NCI-H2107 treated with DMSO at 0.1 percent for 48 hours (cell line): ENCODE measurements around the gene KLK11.

Experiments used
- DNase-seq: peaks from one replicate; lab custom pipeline; 2025; ENCODE audit not compliant: unreplicated experiment; lab: John Stamatoyannopoulos, UW

KLK11 gene, protein sequence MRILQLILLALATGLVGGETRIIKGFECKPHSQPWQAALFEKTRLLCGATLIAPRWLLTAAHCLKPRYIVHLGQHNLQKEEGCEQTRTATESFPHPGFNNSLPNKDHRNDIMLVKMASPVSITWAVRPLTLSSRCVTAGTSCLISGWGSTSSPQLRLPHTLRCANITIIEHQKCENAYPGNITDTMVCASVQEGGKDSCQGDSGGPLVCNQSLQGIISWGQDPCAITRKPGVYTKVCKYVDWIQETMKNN

DNA sequence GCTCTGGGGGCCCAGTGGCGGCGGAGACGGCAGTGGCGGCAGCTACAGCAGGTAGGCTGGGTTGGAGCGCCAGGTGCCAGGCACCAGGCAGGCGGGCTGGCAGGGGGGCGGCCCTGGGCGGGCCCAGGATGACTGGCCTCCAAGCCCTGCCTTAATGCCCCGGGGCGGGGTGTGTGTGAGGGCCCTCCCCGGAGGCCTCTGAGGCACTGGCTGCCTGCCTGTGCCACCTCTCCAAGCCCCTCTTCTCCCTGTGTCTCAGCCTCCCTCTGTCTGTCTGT lies at the start of gene KLK11:
KLK11 (minus strand) TSS at position 63 of the 278 bp plus-strand sequence. CDS start 985 bp downstream, outside the sequence.
- peak; percentile 62 for DNase-seq

DNA sequence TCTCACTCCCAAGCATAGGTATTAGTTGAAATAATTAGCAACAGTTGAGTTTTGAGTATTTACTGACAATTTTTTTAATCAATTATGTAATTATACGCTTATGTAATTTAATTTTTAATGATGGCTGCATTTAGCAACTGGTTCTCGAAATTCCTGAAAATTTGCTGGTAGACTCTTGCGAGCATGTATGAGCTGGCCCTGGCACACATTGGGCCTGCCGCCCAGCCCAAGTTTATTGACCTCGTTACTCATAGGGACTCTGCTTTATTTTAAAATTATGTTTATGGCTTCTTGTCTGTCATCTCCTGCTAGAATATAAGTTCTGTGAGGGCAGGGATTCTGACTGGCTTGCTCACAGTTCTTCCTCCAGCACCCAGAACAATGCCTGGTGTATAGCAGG lies 49.6 kb upstream of the KLK11 start:
- no peak for DNase-seq

DNA sequence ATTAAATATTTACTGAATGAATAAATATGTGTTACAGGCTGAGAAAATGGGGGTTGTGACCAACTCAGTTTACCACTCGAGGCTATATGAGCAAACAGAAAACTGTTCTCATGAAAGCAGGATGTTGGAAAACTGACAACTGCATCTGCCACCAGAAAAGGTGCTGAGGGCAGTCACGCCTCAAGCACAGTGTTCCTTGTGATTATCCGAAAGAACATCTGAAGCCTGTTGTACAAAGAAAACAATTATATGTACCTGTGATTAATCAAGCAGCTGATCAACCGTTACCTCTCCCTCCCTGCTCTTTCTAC lies 44.6 kb upstream of the KLK11 start:
- no peak for DNase-seq

DNA sequence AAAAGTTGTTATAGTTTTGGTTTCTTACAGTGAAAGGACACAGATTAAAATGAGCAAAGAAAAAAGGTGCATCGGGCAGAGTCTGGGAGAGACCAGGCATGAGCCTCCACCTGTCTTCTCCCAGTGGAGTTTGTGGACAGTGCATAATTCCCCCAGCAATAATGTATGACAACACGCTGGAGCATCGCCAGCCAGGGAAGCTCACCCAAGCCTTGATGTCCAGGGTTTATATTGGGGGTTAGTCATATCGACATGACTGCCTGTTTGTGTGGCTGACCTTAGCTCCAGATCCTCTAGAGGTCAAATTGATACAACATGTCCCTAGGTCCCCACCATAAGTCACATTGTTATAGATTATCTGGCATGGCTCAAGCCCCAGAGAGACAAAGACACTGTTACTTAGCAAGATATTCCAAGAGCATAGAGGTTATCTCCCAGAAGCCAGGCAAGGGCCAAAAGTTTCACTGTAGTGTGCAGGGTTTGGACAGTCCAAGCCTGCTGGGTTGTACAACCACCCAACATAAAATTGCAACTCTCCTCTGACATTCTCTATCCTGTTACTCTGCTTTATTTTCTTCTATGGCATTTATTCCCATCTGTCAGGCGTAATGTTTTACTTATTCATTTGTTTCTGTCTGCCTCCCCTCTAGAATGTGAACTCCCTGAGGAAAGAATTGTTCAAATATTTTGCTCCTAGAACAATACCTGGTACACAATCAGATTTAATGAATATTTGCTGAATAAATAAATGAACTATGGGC lies 44.1 kb upstream of the KLK11 start:
- no peak for DNase-seq

DNA sequence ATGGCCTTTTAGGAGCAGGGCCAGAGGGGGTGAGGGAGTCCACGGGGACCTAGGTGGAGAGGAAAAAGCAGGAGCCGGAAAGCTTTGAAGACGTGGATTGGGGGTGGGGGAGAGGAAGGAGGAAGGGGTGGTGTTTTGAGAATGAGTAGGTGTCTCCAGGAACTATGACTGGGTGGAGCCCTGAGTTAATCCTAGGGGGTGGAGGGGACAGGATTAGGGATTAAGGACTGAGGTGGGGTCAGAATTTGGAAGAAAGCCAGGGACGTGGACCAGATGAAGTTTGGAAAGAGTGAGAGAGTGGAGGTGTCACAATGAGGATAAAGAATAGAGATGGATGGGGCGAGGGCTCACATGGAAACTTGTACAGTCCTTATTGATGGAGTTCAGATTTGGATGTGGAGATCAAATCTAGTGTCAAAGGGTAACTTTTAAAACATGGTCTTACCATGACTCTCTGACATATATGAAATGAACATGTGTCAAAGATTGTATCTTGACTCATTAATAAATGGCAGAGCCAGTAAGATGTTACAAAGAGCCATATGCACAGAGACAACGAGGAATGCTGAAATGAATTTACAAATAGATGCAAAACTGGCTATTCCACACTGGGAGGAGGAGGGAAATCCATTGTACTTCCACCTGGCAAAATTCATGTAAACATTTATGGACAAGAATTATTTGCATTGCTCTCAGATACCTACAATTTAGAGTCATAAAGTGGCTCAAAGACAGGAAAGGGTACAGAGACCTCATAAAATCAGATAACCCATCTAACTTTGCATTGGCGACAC lies 40.2 kb upstream of the KLK11 start:
- no peak for DNase-seq

DNA sequence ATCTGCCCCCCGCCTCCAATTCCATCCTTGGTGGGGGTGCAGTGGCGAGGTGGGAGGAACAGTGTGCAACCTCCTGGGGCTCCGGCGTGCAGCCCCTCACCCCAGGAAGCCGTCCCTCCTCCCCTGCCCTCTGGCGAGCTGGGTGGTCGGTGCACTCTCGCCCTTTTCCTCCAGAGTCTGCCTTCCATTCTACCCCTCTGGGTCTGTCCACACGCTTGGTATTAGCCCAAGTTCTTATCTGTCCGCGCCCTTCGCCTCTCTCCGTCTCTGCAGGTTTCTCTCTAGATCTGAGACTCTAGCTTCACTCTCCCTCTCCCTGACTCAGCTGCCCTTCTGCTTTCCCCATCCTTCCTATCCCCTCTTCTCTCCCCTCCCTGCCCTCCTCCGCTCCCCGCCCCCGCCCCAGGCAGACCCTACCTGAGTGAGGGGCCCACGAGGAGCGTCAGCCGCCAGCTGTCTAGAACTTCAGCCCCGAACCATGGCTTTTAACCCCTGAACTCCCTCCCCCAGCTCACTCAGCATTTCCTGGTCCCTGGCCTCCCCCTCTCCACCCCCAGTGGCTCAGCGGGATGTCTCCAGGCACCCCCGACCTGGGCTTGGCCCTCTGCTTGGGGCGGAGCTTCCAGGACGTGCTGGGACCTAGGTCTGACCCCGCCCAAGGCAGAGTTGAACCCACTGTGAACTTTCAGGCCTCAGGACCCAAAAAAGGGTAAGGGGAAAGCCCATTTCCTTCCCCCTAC lies 39.0 kb upstream of the KLK11 start:
- no peak for DNase-seq

DNA sequence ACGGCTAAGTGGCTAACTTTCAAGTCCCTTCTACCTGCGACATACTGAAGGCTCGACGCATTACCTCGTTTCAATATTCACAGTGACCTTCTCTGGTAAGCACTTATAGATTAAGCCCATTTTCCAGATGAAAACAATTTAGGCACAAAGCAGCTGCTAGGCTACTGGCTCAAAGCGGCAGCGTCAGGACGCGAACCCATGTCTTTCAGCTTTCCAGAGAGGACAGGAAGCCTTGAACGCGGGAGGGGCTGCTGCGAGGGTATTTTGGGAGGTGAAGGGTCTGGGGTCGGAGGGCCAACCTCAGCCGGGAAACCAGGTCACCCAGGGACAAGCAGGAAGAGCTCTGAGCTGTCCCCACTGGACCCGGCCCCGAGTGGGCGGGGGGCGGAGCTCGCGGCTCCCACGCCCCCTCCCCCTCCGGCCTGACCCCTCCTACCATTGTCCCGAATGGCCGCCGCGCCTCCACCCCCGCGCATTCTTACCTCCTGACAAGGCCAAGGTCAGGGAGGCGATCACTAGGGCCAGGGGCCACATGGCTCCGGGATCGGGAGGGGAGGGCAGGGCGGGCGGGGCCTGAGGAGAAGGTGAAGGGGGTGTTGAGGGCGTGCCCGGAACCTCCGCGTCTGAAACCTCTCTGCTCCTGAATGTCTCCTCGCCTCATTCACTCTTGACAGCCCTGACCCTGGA lies 38.3 kb upstream of the KLK11 start, which contains the start of gene KLK13:
KLK13 (minus strand) TSS at position 559 of the 687 bp plus-strand sequence; CDS start at position 534, 25 bp downstream.
- DNase-seq: no peak

DNA sequence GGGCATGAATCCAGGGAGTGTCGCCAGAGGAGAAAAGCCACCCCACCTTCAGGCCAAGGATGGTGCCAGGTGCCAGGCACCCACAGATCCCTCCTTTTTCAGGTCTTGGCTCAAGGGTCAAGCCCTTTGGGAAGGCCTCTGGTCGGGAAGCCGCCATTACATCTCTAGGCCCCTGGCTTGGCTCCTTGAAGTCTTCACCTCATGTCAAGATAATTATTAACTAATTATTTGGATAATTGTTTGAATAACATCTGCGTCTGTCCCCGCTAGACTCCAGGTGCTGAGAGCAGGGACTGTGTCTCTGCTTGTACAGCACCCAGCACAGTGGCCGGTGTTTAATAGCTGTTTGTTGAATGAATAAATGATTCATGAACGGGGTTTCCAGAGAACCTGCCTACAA lies 37.2 kb upstream of the KLK11 start:
- no peak for DNase-seq

DNA sequence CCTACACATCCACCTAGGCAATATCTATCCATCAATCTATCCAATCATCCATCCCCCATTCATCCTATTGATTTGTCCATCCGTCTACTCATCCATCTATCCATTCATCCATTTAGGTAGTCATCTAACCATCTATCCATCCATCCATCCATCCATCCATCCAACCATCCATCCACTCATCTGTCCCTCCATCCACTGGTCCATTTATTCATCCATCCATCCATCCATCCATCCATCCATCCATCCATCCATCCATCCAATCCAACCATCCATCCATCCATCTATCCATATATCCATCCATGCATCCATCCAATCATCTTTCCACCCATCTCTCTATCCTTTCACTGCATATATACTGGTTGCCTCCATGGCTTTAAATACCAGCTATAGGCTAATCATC lies 34.6 kb upstream of the KLK11 start:
- no peak for DNase-seq

DNA sequence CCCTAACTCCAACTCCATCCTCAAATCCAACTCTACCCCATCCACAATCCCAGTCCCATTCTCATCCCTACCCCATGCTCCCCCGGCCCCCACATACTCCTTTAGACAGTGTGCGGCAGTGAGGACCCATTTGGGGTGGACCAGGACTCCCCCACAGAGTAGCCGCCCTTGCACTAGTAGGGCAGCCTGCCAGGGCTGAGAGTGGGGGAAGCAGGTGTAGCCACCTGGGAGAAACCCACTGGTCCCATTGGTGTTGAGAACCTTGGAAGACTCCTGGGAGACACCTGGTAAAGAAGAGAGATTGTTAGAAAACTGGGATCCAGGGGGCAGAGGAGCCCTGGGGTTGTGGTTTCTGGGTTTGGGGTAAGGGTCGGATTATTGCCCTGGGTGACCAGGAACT lies 33.9 kb upstream of the KLK11 start:
- no peak for DNase-seq

DNA sequence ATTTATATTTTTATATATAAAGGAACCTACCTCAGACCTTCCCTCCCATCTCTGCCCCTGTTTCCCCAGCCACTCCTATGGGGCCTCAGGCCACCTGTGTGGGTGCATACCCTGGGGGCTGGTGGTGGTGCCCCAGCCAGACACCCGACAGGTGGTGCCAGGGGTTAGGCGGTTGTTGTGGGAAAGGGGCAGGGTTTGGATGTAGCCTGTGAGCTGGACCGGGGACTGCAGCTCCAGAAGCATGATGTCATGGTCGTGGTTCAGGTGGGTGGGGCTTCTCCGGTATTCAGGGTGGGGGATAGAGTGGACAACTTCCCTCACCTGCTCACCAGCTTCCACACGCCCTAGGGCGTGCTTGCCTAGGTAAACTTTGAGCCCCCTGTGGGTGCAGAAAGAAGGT lies 33.3 kb upstream of the KLK11 start:
- DNase-seq: no peak

DNA sequence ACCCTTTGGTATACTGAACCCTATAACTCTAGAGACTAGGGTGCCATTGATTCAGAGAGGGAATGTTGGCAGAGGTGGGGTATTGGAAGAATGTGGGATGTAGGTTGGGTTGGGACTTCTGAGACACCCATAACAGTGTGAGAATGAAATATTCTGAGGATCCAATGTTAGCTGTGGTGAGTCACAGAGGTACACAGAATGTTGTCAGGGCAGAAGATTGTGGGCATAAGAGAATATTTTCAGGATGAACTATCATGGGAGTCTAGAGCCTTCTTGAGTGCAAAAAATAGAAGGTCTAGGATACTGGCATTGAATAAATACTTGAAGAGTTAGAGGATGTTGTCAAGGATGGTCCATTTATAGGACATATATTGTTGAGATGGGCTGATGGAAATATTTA lies 29.4 kb upstream of the KLK11 start:
- no peak for DNase-seq

DNA sequence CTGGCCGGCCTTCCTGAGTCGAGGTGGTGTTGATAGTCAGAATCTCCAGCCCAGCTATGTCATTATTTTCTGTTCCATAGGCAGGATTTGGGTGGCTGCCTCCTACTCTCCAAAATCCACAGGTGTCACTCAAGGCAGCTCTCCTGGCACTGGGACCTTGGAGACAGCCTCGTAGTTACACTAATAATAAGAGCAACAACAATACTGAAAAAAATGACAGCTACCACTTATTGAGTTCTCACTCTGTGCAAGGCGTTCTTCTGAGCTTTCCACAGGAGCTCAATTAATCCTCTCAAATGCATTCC lies 20.6 kb upstream of the KLK11 start:
- peak; percentile 96 for DNase-seq

DNA sequence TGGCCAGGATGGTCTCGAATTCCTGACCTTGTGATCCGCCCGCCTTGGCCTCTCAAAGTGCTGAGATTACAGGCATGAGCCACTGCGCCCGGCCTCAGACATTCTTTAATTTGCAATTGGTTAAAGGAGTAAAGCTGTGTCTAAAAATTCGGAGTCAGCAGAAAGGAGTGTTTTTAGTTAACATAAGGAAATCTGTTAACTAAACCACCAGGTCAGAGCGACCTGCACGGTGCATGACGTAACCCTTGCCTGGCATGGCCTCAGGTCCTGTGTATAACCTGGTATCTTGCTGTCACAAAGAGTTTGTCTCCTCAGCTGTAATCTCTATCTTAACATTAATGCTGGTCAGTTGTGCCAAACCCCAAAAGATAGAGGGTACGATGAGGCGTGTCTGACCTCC lies 17.9 kb upstream of the KLK11 start:
- no peak for DNase-seq

DNA sequence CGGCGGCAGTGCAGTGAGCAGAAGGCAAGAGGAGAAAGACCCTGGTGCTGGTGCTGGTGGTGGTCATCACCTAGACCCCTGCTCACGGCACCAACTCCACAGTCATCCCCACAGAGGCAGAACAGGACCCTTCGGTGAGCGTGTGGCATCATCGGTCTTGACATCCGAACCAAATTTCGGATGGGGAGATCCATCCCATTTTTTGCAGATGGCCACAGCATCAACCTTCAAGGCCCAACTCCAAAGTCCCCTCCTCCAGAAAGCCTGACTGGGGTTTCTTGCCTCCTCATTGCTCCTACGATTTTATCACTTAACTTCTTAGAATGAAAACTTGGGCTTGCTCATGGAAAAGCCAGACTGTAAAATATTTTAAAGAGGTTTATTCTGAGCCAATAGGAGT lies 17.1 kb upstream of the KLK11 start:
- DNase-seq: no peak

DNA sequence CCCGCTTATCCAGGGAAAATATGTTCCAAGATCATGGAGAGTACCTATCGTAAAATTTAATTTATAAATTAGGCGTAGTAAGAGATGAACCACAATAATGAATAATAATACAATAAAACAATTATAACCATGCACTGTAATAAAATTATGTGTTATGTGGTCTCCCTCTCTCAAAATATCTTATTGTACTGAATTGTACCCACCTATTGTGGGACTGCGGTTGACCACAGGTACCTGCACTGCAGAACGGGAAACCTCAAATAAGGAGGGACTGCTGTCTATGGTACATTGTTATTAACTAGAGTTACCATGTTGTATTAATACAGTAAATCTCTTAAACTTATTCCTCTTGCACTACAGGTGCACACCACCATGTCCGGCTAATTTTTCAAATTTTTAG lies 13.7 kb upstream of the KLK11 start:
- DNase-seq: no peak

DNA sequence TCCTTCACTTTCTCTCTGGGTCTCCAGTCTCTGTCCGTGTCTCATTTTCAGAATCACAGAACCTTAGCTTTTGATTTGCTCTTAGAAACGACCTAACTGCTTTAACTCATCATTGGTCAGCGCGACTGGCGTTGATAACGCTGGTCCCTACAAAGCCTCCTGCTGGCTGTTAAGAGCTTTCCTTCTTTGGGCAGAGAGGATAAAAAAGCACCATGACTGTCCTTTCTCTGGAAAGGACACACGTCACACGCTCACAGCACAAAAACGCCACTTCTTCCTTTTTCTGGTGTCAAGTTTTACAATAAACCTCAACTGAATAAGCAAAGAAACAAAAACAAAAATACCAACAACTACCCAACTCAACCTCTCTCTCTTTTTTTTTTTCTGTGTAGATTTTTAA lies 10.1 kb upstream of the KLK11 start:
- DNase-seq: no peak

DNA sequence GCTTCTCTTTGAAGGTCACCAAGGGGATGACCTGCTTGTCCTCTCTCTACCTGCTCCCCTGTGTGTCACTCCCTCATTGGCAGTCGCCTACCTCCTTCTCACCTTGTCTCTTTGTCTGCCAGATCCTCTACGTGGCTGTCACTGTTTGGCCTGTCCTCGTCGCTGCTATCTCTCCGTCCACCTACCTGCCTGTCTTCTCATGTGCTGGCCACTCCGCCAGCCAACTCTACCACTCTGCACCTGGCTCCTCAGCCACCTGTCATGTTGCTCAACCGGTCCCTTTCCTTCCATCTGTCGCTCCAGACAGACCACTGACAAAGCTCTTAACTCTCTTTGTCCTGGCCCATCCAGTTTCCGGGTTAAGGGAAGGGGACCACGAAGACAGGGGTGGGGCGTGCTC lies 8.3 kb upstream of the KLK11 start, which contains the start of gene KLK12:
KLK12 (minus strand) TSS at position 299 of the 400 bp plus-strand sequence. CDS start 381 bp downstream, outside the sequence.
- peak; percentile 50 for DNase-seq

DNA sequence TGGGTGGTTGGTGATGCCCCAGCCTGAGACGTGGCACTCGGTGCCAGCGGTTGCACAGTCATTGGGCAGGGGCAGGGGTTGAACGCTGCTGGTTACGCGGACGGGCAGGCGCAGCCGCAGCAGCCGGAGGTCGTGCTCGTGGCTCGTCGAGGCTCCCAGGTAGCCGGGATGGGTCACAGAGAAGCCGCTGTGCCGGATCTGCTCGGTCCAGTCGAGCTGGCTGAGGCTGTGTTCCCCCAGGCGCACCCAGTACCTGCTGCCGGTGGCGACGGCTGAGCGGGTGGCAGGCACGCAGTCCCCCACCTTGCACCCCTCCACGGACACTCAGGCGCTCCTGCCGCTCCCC lies 5.4 kb upstream of the KLK11 start:
- no peak for DNase-seq

DNA sequence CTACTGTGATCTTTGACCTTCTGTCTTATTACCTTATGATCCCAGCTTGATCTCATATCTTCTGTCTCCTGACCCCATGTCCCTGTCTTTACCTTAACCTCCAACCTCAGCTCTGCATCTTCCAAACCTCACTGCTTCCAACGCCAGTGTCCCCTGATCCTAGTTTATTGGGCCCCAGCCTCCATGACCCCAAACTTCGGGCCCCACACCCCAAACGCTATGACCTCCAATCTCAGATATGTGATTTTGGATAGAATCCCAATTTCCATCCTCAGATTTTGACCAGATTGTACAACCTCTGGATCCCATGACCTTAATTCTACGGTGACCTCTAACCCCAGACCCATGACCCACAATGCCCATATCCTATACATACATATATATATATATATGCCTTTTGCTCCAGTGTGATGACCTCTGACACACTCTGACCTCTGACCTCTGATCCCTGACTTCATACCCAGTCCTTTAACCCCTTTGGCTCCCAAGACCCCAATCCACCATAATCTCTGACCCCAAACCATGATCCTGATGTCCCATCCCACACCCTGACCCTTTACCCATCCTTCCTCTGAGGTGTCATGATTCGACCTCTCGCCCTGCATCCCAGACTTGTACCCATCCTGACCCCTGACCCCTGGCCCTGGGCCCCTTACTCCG lies 4.9 kb upstream of the KLK11 start:
- no peak for DNase-seq

DNA sequence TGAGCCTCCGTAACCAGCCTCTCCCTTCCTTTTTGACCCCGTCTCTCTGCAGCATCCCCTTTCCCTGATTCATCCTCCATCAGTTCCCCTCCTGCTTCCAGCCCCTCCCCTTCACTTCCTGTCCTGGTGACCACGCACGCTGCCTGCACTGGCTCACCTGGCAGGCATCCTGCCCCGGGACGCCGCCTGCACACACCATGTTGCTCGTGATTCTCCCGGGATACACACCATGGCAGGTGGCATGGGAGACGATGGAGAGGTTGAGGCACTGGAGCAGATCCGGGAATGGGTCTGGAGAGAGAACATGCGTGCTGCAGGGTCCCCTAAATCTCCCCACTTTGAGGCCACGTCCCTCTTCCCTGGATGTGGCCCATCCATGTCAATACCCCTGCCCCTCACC lies 4.2 kb upstream of the KLK11 start:
- no peak for DNase-seq
